Inferior parietal cortex (tissue), 1 donor: Measurements from ENCODE around the gene SHC2.
"Not testable (repeated sequence)": the region's sequence is repeated elsewhere in the genome, so short reads cannot be mapped to it uniquely, and the experiment has no call there.

ENCODE experiments used
- DNase-seq: peaks from one replicate; pipeline ENCODE4 v3.0.0-alpha.2; 2016; ENCODE audit errors: extremely low spot score

The SHC2 gene

DNA sequence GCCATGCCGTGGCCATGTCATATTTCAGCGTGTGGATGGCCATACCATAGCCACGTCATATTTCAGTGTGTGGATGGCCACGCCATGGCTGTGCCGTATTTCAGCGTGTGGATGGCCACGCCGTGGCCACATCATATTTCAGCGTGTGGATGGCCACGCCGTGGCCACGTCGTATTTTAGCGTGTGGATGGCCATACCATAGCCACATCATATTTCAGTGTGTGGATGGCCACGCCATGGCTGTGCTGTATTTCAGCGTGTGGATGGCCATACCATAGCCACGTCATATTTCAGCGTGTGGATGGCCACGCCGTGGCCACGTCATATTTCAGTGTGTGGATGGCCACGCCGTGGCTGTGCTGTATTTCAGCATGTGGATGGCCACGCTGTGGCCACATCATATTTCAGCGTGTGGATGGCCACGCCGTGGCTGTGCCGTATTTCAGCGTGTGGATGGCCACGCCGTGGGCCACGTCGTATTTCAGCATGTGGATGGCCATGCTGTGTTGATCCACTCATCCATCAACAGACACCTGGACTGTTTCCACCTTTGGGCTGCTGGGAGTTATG is 9.8 kb downstream of the SHC2 start:
- DNase-seq, result not testable (repeated sequence)

DNA sequence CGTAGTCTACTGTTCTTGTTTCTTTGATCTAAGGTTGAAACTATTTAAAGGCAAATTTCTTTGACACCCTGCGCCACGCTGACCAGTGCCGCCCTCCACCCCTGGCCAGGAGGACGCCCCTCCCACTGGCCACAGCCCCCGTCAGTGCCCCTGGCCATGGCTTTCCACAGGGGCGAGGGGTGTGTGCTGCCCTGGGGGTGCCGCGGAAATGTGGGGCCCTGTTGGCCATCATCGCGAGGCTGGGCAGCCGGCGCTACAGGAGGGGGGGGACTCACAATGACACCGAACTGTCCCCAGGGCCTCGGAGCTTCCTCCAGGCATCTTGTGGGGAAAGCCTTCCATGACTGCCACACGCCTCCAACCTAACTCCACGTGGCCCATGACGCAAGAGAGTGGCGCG is 10.9 kb downstream of the SHC2 start:
- no peak for DNase-seq

DNA sequence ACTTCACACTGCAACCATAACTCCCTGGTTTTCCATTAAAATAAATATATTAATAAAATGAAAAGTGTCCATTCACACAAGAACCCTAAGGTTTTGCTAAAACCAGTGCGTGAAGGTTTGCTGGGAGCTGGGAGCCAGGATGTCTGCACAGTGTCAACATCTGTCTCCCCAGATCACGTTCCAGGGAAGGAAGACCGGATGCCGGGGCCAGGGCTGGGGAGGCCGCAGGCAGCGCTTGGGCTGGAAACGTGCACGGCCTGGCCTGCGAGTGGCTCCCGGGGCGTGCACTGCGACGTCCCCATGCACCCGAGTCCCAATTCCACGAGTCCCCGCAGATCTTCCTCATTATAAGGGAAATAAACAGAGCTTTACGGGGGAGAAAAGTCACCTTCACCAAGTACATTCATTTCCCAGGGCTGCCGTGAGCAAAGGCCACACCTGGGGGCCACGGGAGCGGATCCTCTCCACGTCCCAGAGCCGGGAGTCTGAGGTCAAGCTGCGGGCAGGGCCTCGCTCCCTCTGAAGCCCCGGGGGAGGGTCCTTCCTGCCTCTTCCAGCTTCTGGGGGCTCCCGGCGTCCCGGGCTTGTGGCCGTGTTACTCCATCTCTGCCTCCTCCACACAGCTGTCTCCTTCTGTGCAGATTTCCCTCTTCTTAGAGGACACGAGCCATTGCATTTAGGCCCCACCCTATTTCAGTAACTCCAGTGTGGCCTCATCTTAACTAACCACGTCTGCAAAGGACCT is 12.8 kb downstream of the SHC2 start:
- no peak for DNase-seq

DNA sequence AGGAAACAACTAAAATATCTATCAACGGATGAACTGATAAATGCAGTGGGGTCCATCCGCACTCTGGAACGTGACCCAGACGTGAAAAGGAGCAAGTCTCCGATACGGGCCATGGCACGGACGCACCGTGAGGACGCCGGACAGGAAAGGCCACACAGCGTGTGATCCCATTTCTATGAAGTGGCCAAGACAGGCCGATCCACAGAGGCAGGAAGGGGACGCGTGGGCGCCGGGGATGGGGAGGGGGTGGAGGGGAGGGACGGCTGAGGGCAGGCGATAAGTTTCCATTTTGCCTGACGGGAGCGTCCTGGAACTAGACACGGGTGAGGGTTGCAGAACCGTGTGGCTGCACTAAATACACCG is 13.8 kb downstream of the SHC2 start:
- DNase-seq, result no peak

DNA sequence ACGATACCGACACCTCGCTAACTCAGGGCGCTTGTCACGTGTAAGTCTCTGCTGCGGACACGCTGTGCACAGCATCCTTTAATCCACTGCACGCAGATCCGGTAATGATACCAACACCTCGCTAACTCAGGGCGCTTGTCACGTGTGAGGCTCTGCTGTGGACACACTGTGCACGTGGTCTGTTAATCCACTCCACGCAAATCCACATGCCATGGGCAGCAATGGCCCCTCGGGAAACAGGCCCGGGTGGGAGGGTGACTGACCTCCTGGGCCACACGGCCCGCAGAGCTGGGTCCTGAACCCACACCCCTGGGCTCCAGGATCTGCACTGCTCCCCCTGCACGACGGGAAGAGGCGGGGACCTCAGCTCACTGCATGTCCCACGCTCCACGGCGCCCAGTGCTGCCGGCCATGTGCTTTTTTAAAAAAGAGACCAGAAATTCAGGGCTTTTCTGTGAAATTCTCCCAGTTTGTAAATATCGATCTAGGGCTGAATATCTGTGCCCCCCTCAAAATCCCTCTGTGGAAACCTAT is 16.1 kb downstream of the SHC2 start:
- DNase-seq, result no peak

DNA sequence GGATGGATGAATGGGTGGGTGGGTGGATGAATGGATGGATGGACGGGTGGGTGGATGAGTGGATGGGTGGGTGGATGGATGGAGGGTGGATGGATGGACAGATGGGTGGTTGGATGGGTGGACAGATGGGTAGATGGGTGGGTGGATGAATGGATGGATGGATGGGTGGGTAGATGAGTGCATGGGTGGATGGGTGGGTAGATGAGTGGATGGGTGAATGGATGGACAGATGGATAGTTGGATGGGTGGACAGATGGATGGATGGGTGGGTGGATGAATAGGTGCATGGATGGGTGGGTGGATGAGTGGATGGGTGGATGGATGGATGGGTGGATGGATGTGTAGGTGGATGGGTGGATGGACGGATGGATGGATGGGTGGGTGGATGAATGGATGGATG is 17.8 kb downstream of the SHC2 start:
- DNase-seq, result no peak

DNA sequence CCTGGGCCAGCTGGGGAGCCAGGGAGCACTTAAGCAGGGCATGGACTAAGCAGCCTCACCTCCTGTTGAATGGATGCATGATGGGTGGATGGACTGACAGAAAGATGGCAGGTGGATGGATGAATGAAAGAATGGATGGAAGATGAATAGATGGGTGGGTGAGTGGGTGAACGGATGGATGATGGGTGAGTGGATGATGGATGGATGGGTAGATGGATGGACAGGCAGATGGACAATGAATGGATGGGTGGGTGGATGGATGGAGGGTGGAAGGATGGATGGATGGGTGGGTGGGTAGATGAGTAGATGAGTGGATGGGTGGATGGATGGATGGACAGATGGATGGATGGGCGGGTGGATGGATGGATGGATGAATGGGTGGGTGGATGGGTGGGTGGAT is 18.7 kb downstream of the SHC2 start:
- DNase-seq, result no peak

DNA sequence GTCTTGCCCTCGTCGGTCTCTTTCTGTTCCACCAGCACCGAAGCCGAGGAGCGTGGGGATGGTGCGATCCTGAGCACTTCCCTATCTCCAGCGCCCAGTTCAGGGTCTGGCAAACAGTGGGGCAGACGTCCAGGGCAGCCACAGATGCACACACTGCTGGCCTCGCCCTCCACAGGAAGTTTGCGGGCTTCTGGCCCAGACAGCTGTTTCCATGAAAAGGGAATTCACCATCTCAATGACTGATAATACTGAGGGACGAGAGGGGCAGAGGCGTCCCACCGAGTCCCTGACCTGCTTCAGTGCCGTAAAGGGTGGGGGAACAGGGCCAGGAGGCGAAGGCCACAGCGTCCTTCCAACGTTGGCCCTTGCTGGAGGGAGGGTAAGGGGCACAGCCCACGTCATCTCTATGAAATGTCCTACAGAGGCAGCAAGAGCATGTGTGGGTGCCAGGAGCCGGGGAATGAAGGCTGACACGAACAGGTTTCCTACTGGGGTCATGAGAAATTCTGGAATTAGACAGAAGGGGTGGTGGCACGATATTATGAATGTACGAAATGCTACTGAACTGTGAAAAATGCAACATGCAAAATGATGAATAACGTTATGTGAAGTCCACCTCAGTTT is 19.5 kb downstream of the SHC2 start:
- DNase-seq, result no peak

DNA sequence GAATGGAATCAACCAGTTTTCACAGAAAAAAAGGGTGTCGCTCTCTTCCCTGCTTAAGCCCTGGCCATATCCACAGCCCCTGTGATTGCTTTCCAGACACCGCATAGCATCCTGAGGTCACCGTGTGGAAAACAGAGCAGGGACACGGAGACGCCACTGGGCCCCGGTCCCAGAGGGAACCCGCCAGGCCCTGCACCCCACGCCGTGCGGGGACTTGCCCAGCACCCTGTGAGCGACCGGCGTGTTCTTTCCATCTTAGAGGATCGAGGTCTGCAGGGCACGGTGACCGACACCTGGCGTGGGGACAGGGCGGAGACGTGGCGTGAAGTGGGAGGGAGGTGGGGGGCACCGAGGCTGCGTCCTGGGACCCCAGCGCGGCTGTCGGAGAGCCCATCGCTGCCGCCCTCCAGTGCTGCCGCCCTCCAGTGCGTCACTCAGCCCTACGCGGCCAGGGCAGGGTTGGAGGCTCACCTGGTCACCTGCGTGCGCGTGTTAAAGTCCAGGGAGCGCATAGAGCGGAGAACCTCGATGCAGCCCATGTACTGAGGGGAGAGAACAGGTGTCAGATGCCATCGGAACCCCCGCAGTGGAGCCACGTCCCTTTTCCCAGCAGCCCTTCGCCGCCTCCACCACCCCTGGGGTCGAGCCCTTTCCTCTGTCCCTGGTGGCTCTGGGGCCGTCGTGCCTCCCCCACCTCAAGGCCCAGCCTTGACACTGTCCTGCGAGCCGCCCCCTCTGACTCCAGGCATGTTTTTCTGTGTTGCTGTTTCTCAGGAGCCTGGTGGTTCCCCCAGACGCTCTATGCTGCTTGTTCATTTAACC is 20.2 kb downstream of the SHC2 start:
- DNase-seq, result no peak

DNA sequence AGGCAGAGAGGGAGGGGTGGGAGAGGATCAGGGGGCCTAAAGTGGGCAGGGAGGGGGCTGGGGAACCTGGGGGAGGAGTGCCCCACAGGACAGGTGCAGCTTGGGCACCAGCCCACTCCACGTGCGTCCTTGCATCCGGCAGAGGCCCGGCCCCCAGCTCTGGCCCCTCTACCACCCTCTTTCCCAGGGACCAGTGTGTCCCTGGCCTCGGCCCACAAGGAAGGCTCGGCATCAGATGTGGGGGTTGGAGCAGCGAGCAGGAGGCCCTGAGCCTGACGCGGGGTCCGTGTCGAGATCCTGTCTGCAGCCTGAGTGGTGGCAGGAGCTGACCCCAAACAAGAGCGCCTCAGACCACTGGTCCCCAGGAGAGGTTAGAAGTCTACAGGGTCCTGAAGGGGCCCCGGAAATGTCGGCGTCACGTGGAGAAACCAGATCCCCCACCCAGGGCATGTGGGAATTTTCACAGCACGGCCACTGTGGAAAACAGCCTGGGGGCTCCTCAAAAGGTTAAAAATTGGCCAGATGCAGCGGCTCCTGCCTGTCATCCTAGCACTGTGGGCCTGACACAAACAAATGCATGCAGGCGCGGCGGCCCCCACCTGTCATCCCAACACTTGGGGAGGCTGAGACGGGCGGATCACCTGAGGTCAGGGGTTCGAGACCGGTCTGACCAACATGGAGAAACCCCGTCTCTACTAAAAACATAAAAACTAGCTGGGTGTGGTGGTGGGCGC is 21.5 kb downstream of the SHC2 start:
- DNase-seq, result no peak

DNA sequence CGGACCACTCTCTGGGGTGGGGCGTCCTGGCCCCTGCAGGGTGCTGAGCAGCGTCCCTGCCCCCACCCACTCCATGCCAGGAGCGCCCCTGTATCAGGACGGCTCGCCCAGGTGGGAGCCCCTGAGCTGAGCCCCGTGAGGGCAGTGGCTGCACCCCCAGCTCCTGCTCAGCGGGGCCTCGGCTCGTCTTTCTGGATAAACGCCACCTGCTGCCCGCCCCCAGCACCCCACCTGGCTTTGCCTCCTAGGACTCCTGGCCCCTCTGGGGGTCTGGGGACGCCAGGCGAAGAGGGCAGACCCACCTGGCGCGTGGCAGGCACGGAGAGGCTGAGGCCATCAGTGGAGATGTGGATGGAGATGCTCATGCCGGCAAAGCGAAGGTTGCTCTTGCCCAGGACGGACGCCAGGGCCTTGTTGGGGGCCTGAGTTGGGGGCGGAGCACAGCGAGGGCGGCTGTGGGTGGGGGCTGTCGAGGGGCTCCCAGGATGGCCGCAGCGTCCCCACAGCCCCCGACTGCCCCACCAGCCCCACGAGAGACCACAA is 22.3 kb downstream of the SHC2 start:
- no peak for DNase-seq

DNA sequence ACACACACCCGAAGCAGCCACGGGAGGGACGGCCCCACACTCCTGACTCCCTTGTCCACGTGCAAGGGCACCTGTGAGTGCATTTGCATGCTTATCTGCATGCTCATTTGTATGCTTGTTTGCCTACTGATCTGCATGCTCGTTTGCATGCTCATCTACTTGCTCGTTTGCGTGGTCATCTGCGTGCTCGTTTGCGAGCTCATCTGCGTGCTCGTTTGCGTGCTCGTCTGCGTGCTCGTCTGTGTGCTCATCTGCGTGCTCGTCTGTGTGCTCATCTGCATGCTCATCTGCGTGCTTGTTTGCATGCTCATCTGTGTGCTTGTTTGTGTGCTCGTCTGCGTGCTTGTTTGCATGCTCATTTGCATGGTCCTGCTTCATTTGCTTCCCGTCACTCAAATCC is 23.8 kb downstream of the SHC2 start:
- DNase-seq, result no peak

DNA sequence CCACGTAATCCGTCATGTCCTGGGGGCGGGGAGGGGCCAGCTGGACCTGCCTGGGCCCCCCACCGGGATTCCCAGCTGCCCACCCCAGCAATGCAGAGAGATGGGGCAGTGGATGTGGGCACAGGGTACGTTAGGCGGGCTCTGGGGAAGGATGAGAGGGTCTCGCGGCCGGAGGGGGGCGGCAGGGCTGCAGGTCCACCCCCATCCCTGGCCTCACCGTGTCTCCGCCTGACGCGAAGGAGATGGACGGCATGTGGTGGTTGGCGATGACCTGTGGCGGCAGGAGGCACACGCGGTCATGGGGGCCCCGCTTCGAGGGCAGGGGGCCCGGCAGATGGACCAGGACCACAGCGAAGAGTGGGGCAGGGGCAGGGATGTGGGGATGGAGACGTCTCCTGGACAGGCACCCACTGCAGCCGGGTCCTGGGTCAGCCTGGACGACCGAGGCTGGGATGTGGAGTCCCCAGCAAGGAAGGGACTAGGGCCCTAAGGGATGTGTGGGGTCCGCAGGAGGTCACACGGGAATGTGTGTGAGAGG is 24.4 kb downstream of the SHC2 start:
- no peak for DNase-seq

DNA sequence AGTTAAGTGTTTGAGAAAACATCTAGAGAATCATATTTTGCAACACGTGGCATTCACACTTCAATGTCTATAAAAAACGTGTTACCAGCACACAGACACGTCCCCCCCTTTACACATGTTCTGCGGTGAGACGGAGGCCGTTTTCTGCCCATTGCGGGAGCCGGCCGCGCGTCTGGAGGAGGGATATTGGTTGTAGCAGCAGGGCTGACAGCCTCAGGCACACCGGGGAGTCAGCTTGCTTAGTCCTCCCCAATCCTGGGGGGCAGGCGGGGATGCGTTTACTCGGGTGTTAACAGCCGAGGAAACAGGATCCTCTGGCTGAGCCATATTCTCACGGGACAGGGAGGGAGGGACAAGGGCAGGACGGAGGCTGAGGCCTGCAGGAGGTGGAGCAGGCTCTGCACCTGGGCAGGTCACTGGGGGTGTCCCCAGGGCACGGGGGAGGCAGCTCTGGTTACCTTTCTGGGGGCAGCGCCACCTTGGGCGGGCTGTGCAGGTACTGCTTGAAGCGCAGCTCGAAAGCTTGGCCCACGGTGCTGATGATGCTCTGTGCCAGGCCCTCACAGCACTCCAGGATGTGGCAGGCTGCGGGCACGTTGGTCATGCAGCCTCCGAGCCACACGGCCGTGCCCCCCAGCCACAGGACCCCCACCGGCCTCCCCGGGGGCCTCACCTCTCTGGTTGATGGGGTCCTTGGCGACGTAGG is 25.0 kb downstream of the SHC2 start:
- DNase-seq, result no peak

DNA sequence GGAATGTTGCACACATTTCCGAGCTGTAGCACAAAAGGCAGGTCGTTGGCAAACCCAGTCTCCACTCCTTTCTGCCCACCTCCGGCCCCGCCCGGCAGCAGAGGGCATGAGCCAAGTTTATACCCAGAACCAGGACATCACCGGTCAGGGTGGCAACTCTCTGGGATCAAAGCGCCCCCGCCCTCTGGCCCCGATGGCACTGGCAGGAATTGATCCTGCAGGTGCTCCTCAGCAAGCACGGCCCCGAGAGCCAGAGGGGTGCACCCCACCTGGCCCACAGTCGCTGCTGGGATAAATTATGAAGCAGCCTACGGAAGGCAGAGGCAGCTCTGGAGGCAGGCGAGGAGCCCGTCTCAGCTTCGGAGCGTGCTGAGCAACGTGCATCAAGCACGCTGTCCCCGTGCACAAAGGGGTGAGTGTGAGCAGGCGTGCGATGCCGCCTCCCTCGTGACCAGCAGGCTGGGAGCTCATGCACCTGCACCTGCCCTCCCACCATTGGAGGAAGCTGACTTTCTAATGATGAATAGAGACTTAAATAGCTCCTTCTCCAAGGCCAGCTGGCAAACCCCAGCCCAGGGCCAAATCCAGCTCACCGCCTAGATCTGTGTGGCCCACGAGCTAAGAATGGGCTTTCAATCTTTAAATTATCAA is 25.7 kb downstream of the SHC2 start:
- peak; percentile 26 for DNase-seq

DNA sequence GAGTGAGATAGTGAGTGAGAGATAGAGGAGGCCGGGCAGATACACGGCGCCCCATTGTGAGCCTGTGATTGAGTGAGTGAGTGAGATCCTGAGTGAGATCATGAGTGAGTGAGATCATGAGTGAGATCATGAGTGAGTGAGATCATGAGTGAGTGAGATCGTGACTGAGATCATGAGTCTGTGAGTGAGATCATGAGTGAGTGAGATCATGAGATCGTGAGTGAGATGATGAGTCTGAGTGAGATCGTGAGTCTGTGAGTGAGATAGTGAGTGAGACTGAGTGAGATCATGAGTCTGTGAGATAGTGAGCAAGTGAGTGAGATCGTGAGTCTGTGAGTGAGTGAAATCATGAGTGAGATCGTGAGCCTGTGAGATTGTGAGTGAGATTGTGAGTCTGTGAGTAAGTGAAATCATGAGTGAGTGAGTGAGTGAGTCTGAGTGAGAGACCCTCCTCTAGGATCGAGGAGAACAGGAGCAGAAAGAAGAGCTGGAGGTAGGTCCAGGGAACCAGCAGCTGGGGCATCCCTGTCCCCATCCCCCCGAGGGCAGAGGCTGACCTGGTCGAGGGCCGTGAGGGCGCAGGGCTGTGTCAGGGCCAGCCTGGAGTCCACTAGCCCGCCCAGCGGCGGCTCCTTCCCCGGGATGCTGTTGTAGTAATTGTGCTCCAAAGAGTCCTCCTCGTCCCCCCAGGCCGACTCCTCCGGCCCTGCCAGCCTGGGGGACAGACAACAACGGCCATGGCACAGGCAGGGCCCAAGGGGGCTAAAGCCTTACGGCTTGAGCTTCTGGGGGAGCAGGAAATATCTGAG is 26.5 kb downstream of the SHC2 start:
- no peak for DNase-seq

DNA sequence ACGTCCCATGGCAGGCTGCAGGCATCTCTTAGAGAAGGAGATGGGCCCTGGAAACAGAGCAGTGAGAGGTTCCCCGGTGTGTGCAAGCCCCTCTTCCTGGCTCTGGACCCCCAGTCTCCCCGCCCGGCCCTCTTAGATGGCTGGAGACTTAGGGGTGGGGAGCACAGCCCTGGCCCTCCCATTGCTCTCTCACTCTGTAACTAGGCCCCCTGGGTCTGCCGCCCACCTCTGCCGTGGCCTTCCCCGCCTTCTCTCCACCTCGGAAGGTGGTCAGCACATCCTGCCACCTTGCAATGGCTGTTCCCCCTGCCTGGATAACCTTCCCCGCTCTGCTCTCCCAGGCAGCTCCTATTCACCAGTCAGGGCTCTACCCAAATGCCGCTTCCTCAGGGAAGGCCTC is 30.1 kb downstream of the SHC2 start:
- no peak for DNase-seq

DNA sequence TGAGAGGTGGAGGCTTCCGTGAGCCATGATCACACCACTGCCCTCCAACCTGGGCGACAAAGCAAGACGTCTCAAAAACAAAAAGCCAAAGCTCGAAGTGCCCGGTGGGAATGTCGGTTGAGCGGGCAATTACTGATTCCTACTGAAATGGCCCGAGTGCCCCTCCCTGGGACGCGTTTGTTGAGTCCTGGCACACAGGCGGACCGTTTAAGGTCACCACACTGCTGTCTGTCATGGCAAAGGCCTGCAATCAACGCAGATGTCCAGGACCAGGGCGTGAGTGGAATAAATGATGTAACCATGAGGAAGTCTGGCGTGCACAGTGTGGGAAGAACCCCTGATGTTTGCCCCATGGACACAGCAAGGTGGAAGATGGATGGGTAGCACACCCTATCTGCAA is 32.7 kb downstream of the SHC2 start:
- DNase-seq, result no peak

DNA sequence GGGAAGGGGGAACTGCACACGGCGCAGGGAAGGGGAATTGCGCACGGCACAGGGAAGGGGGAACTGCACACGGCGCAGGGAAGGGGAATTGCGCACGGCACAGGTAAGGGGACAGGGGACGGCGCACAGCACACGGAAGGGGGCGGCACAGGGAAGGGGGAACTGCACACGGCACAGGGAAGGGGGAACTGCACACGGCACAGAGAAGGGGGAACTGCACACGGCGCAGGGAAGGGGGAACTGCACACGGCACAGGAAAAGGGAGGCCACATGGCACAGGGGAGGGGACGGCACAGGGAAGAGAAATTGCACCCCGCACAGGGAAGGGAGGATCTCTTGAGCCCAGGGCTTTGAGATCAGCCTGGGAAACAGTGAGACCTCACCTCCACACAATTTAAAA is 33.2 kb downstream of the SHC2 start:
- not testable (repeated sequence) for DNase-seq
